GM10248 (cell line): Measurements from ENCODE around the gene PRORP.
"Not testable (repeated sequence)": the region's sequence is repeated elsewhere in the genome, so short reads cannot be mapped to it uniquely, and the experiment has no call there.

ENCODE experiments used
- CTCF ChIA-PET: fragments of 300-600 bp; sonication (Branson Sonifier 250); formaldehyde crosslinking; extraction: SDS; loops from one replicate; lab custom pipeline; 2021; ENCODE audit warnings: antibody characterized with exemption; lab: Yijun Ruan, JAX
- POLR2A ChIA-PET: fragments of 350-650 bp; sonication (Branson Sonifier 250); formaldehyde crosslinking; extraction: SDS; loops from one replicate; lab custom pipeline; 2020; ENCODE audit warnings: antibody characterized with exemption; lab: Yijun Ruan, JAX
- DNase-seq: peaks from one replicate; pipeline ENCODE4 v3.0.0; 2012; ENCODE audit errors: extremely low spot score
- TF ChIP-seq, protein P1 (sequence below): IDR thresholded peaks from 2 replicates; pipeline ENCODE4 v1.5.1; 2012; ENCODE audit warnings: mild to moderate bottlenecking, low read depth; ENCODE audit errors: extremely low read depth, missing control alignments, control extremely low read depth

Gene PRORP

DNA sequence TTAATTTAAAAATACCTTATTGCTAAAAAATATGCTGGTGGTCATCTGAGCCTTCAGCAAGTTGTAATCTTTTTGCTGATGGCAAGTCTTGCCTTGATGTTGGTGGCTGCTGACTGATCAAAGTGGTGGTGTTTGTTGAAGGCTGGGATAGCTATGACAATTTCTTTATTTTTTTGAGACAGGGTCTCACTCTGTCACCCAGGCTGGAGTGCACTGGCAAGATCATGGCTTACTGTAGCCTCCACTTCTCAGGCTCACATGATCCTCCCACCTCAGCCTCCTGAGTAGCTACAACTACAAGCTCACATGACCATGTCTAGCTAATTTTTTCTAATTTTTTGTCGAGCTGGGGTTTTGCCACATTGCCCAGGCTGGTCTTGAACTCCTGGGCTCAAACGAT, 24.8 kb downstream of the PRORP start:
- TF ChIP-seq, protein P1, sequence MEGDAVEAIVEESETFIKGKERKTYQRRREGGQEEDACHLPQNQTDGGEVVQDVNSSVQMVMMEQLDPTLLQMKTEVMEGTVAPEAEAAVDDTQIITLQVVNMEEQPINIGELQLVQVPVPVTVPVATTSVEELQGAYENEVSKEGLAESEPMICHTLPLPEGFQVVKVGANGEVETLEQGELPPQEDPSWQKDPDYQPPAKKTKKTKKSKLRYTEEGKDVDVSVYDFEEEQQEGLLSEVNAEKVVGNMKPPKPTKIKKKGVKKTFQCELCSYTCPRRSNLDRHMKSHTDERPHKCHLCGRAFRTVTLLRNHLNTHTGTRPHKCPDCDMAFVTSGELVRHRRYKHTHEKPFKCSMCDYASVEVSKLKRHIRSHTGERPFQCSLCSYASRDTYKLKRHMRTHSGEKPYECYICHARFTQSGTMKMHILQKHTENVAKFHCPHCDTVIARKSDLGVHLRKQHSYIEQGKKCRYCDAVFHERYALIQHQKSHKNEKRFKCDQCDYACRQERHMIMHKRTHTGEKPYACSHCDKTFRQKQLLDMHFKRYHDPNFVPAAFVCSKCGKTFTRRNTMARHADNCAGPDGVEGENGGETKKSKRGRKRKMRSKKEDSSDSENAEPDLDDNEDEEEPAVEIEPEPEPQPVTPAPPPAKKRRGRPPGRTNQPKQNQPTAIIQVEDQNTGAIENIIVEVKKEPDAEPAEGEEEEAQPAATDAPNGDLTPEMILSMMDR = no peak
- ChIA-PET POLR2A (interaction anchor here (1.5 kb wide), 1 partner anchor 258 kb away, joined by 5 read pairs; the partner anchor contains the start of gene NFKBIA), CTCF (interaction anchor here (1.1 to 13.9 kb wide), 3 partner anchors 9 to 269 kb away, joined by 4 to 356 read pairs (median 6); no protein-coding TSS in a partner anchor)
- no peak for DNase-seq

- DNase-seq = no peak
- TF ChIP-seq, protein P1 = no peak
- ChIA-PET POLR2A (no interaction called here), CTCF (interaction anchor here (13.9 kb wide), 1 partner anchor 268 kb away, joined by 356 read pairs; no protein-coding TSS in a partner anchor)
Measured at GRCh38 chr14:35147711-35148110, 25.4 kb downstream of the PRORP start.

- POLR2A ChIA-PET = no interaction called here
Measured at GRCh38 chr14:35149239-35149638, 26.9 kb downstream of the PRORP start.

DNA sequence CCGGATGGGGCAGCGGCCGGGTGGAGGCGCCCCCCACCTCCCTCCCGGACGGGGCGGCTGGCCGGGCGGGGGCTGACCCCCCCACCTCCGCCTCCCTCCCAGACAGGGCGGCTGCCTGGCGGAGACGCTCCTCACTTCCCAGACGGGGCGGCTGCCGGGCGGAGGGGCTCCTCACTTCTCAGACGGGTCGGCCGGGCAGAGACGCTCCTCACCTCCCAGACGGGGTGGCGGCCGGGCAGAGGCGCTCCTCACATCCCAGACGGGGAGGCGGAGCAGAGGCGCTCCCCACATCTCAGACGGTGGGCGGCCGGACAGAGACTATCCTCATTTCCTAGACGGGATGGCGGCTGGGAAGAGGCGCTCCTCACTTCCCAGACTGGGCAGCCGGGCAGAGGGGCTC, 30.2 kb downstream of the PRORP start:
- DNase-seq, POLR2A ChIA-PET: not testable (repeated sequence)
- CTCF ChIA-PET = interaction anchor here (3.0 kb wide), 1 partner anchor 11 kb away, joined by 31 read pairs; no protein-coding TSS in a partner anchor

More at GRCh38 chr14:35149239-35149638, 26.9 kb downstream of the PRORP start:
- no peak for DNase-seq
- CTCF ChIA-PET = interaction anchor here (13.9 kb wide), 1 partner anchor 267 kb away, joined by 356 read pairs; no protein-coding TSS in a partner anchor
- TF ChIP-seq, protein P1 = no peak

DNA sequence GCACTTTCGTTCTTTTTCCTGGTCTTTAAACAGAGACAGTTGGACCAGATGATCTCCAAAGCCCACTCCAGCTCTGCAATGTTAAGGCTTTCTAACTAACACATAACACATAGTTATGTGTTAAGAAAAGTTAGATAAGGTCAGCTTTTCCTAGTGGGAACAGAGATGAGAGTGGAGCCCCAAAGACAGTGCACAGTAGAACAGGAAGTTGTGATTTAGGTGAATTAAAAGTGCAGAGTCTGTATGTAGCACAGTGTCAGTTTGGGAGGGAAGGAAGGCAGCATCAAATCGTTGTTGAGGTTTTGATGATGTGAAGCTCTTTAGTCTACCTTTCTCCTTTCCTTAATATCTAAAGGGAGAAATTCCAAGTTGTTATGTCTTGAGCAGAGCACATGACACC, 31.7 kb downstream of the PRORP start:
- ChIA-PET CTCF (interaction anchor here (0.7 to 8.1 kb wide), 10 partner anchors 10 to 268 kb away, joined by 3 to 82 read pairs (median 3); partner anchors contain the start of genes NFKBIA and PRORP), POLR2A (no interaction called here)
- TF ChIP-seq, protein P1 = no peak
- no peak for DNase-seq

- ChIA-PET POLR2A (no interaction called here), CTCF (interaction anchor here (0.7 to 8.1 kb wide), 6 partner anchors 9 to 262 kb away, joined by 3 to 82 read pairs (median 3); no protein-coding TSS in a partner anchor)
- peak; percentile 34 for DNase-seq
- TF ChIP-seq, protein P1 = no peak
Measured at GRCh38 chr14:35155962-35156361, 33.6 kb downstream of the PRORP start.

GRCh38 chr14:35158491-35158890, 36.1 kb downstream of the PRORP start:
- TF ChIP-seq, protein P1 = no peak
- CTCF ChIA-PET = interaction anchor here (1.2 to 8.1 kb wide), 4 partner anchors 9 to 262 kb away, joined by 3 to 82 read pairs (median 5); no protein-coding TSS in a partner anchor
- POLR2A ChIA-PET = no interaction called here
- no peak for DNase-seq
